Keratinocyte (primary cell): ENCODE measurements around the gene CTNNA2. TPM values are rescaled to one million over a fixed set of nuclear protein-coding genes. Genes with fewer than 3 reads are reported as not detected.

ENCODE experiments used
- DNase-seq: peaks from one replicate; pipeline ENCODE4 v3.0.0-alpha.2; 2011; ENCODE audit warnings: low read depth, missing footprints, low spot score
- FAIRE-seq: peaks from 2 replicates; lab custom pipeline; 2011; peaks lifted over from hg19 to GRCh38; lab: Jason Lieb, UNC
- H2AFZ ChIP-seq: 2 replicates; pipeline ENCODE4 v1.6.0; 2012; ENCODE audit warnings: low read length, control low read depth, inconsistent platforms; ENCODE audit not compliant: control insufficient read depth
- H3K27ac ChIP-seq: 2 replicates; pipeline ENCODE4 v1.5.1; 2011; ENCODE audit warnings: low read length; ENCODE audit not compliant: control insufficient read depth, insufficient read depth
- H3K27me3 ChIP-seq: 3 replicates; pipeline ENCODE4 v1.6.0; 2011; ENCODE audit warnings: low read length; ENCODE audit not compliant: control insufficient read depth, insufficient read depth; ENCODE audit errors: extremely low read depth
- H3K36me3 ChIP-seq, 2 experiments: 2 replicates in 1 of 2; 3 replicates in 1 of 2; pipeline ENCODE4 v1.5.1; 2011; ENCODE audit warnings: low read length in 2 of 2, mild to moderate bottlenecking in 1 of 2; ENCODE audit not compliant: control insufficient read depth in 2 of 2, insufficient read depth in 2 of 2; ENCODE audit errors: extremely low read depth in 1 of 2
- H3K4me1 ChIP-seq: 3 replicates; pipeline ENCODE4 v1.5.1; 2011; ENCODE audit warnings: low read length; ENCODE audit not compliant: control insufficient read depth, insufficient read depth; ENCODE audit errors: extremely low read depth
- H3K4me2 ChIP-seq: 3 replicates; pipeline ENCODE4 v1.6.0; 2011; ENCODE audit warnings: low read depth, low read length; ENCODE audit not compliant: control insufficient read depth, insufficient read depth; ENCODE audit errors: extremely low read depth
- H3K4me3 ChIP-seq, 3 experiments: fragments of 200-600 bp in 1 of 3; sonication (generic) in 1 of 3; 2 replicates in 2 of 3; 3 replicates in 1 of 3; pipeline ENCODE4 v1.5.1; 2011 to 2016; ENCODE audit warnings: low read length in 3 of 3, mild to moderate bottlenecking in 3 of 3, control low read depth in 2 of 3, inconsistent platforms in 1 of 3, low read depth in 1 of 3, mixed read lengths in 1 of 3, mixed run types in 1 of 3, moderate library complexity in 1 of 3; ENCODE audit not compliant: control insufficient read depth in 2 of 3, insufficient read depth in 2 of 3; ENCODE audit errors: extremely low read depth in 1 of 3
- H3K79me2 ChIP-seq: 2 replicates; pipeline ENCODE4 v1.6.0; 2012; ENCODE audit warnings: low read length; ENCODE audit not compliant: control insufficient read depth, insufficient read depth
- H3K9ac ChIP-seq: 3 replicates; pipeline ENCODE4 v1.6.0; 2011; ENCODE audit warnings: low read length; ENCODE audit not compliant: control insufficient read depth, insufficient read depth; ENCODE audit errors: extremely low read depth
- H3K9me1 ChIP-seq: 3 replicates; pipeline ENCODE4 v1.6.0; 2011; ENCODE audit warnings: low read length; ENCODE audit not compliant: control insufficient read depth, insufficient read depth; ENCODE audit errors: extremely low read depth
- H3K9me3 ChIP-seq: 2 replicates; pipeline ENCODE4 v1.5.1; 2012; ENCODE audit warnings: low read depth, low read length; ENCODE audit not compliant: control insufficient read depth
- H4K20me1 ChIP-seq: 3 replicates; pipeline ENCODE4 v1.6.0; 2011; ENCODE audit warnings: low read length; ENCODE audit not compliant: control insufficient read depth, insufficient read depth; ENCODE audit errors: extremely low read depth
- CTCF ChIP-seq, 3 experiments: IDR thresholded peaks in 1 of 3; conservative IDR thresholded peaks in 1 of 3; optimal IDR thresholded peaks in 1 of 3; 2 replicates in 2 of 3; 3 replicates in 1 of 3; pipeline versions ENCODE3 to v1.5.1; 2011; ENCODE audit warnings: low read length in 3 of 3, mild to moderate bottlenecking in 3 of 3, moderate library complexity in 2 of 3, control low read depth in 1 of 3, inconsistent platforms in 1 of 3; ENCODE audit not compliant: insufficient read depth in 2 of 3; ENCODE audit errors: extremely low read depth in 1 of 3
- EZH2 ChIP-seq: IDR thresholded peaks from one replicate; pipeline ENCODE4 v1.6.1; 2012; ENCODE audit warnings: inconsistent platforms, mild to moderate bottlenecking, low read length, moderate library complexity
- dilution Hi-C: fragments of 300-500 bp; cut with MboI; formaldehyde crosslinking; loops from one replicate; pipeline ENCODE4 v1.7.0; 2020; ENCODE audit warnings: low sequenced_read_pairs; ENCODE audit not compliant: extremely low pct_ligation_motif_present
- polyA plus RNA-seq, 5 experiments: library from polyadenylated mRNA; depleted of rRNA in 3 of 5; stranded (reverse) in 3 of 5; stranded (forward) in 1 of 5; unstranded in 1 of 5; fragments of >200 nt; gene quantifications; 1 replicate in 1 of 5; 2 replicates in 3 of 5; 3 replicates in 1 of 5; pipeline versions ENCODE4 v1.2.1 to v1.2.3, GENCODE V29; 2011 to 2012; ENCODE audit warnings: missing spikeins in 2 of 5, low read depth in 1 of 5, low replicate concordance in 1 of 5

Gene CTNNA2
- polyA plus RNA-seq, 1 donor (not counting 4 experiments of a cell fraction or from before 2014, with no cell fraction given), result not detected

GRCh38 chr2:80363330-80363729 is 850.5 kb downstream of the CTNNA2 start:
- Histone ChIP-seq H3K9ac (no peak overlapping the region), H3K36me3 (no peaks in the 10 kb centered on the region), H3K4me2 (no peak overlapping the region), H3K4me3 (no peak overlapping the region), H3K27ac (no peak overlapping the region), H3K9me3 (peaks cover 2% of the 10 kb centered on the region), H4K20me1 (no peaks in the 10 kb centered on the region), H2AFZ (no peak overlapping the region), H3K27me3 (no peaks in the 10 kb centered on the region), H3K79me2 (no peaks in the 10 kb centered on the region), H3K4me1 (no peaks in the 10 kb centered on the region), H3K9me1 (no peaks in the 10 kb centered on the region)
- dilution Hi-C loops, result no loop called here
- TF ChIP-seq CTCF (optimal IDR thresholded peaks at IDR 0.05 in 1 of 3, IDR thresholded peaks at IDR 0.05 in 1 of 3, conservative IDR thresholded peaks at IDR 0.05 in 1 of 3; ENCODE audit: extremely low read depth in 1 of 3, insufficient read depth in 2 of 3, low read length in 3 of 3), result no peak
- no peak for TF ChIP-seq EZH2
- FAIRE-seq, result no peak
- DNase-seq, result no peak

- Histone ChIP-seq H3K36me3 (no peaks in the 10 kb centered on the region), H4K20me1 (no peaks in the 10 kb centered on the region), H3K9me3 (peaks cover 2% of the 10 kb centered on the region), H3K27ac (no peak overlapping the region), H3K9ac (no peak overlapping the region), H3K4me1 (no peaks in the 10 kb centered on the region), H2AFZ (no peak overlapping the region), H3K79me2 (no peaks in the 10 kb centered on the region), H3K4me2 (no peak overlapping the region), H3K9me1 (no peaks in the 10 kb centered on the region), H3K4me3 (no peak overlapping the region), H3K27me3 (no peaks in the 10 kb centered on the region)
- dilution Hi-C loops, result no loop called here
- FAIRE-seq, result no peak
- DNase-seq, result no peak
- TF ChIP-seq CTCF (optimal IDR thresholded peaks at IDR 0.05 in 1 of 3, IDR thresholded peaks at IDR 0.05 in 1 of 3, conservative IDR thresholded peaks at IDR 0.05 in 1 of 3; ENCODE audit: extremely low read depth in 1 of 3, insufficient read depth in 2 of 3, low read length in 3 of 3) (no peak), EZH2 (no peak)
Measured at GRCh38 chr2:80363791-80364349, 851.0 kb downstream of the CTNNA2 start.
